Muscle of back (tissue), 11 donors: ENCODE measurements around the gene SLC43A1. TPM values are rescaled to one million over a fixed set of nuclear protein-coding genes. Genes with fewer than 3 reads are reported as not detected.

Experiments
- DNase-seq, 3 donors: peaks; one replicate each; pipeline versions ENCODE4 v3.0.0 to v3.0.0-alpha.2; 2013
- polyA plus RNA-seq, 10 donors: library from polyadenylated mRNA; unstranded; fragments of 120-200 nt; gene quantifications; one replicate each; pipeline ENCODE4 v1.2.1, GENCODE V29; 2013; ENCODE audit not compliant: insufficient read length in 10 of 10

SLC43A1 gene
- polyA plus RNA-seq, 10 donors, result 7.8 to 14.9 (median 10.2) TPM

- DNase-seq, result peak in 2 of 3 donors; percentile 43 to 66
Observed at GRCh38 chr11:57434640-57435546, 80.6 kb downstream of the SLC43A1 start.

Other genes with a start within 250 kb of the SLC43A1 start
- gene TNKS1BP1, start 190.8 kb downstream of the SLC43A1 start, polyA plus RNA-seq, result 100 to 1,000 TPM in 8 of 10 donors, 10 to 100 TPM in 2; 93.5 to 122 (median 110) TPM
- gene SSRP1, start 179.8 kb downstream of the SLC43A1 start, polyA plus RNA-seq, result 100 to 1,000 TPM in 5 of 10 donors, 10 to 100 TPM in 5; 82.0 to 138 (median 101) TPM
- 1 to 10 TPM; 1.9 to 7.0 (median 4.1) TPM for gene P2RX3, start 177.3 kb downstream of the SLC43A1 start, polyA plus RNA-seq
- gene PRG3, start 134.6 kb downstream of the SLC43A1 start, polyA plus RNA-seq, result 1 to 10 TPM in 1 of 10 donors, under 1 TPM in 3, not detected in 6; 0.33 to 1.3 (median 0.48) TPM
- 1 to 10 TPM in 3 of 10 donors, under 1 TPM in 6, not detected in 1; 0.12 to 4.8 (median 0.79) TPM for gene PRG2, start 125.1 kb downstream of the SLC43A1 start, polyA plus RNA-seq
- gene SLC43A3, start 88.6 kb downstream of the SLC43A1 start, polyA plus RNA-seq, result 10 to 100 TPM; 25.9 to 43.0 (median 31.8) TPM
- gene RTN4RL2, start 55.2 kb downstream of the SLC43A1 start, polyA plus RNA-seq, result 10 to 100 TPM; 17.2 to 35.0 (median 25.7) TPM
- 10 to 100 TPM; 28.8 to 57.7 (median 36.6) TPM for gene TIMM10, start 15.1 kb upstream of the SLC43A1 start, polyA plus RNA-seq
- gene SMTNL1, start 21.9 kb upstream of the SLC43A1 start, polyA plus RNA-seq, result 100 to 1,000 TPM in 9 of 10 donors, 10 to 100 TPM in 1; 78.8 to 282 (median 173) TPM
- gene UBE2L6, start 52.0 kb upstream of the SLC43A1 start, polyA plus RNA-seq, result 10 to 100 TPM; 16.5 to 27.4 (median 24.2) TPM
- gene SERPING1, start 82.0 kb upstream of the SLC43A1 start, polyA plus RNA-seq, result 100 to 1,000 TPM in 5 of 10 donors, 10 to 100 TPM in 5; 79.3 to 123 (median 102) TPM
- gene YPEL4, start 134.2 kb upstream of the SLC43A1 start, polyA plus RNA-seq, result 1 to 10 TPM; 1.1 to 3.4 (median 1.6) TPM
- gene CLP1, start 142.1 kb upstream of the SLC43A1 start, polyA plus RNA-seq, result 10 to 100 TPM in 1 of 10 donors, 1 to 10 TPM in 9; 7.0 to 12.2 (median 8.9) TPM
- 10 to 100 TPM; 27.2 to 36.7 (median 30.5) TPM for gene ZDHHC5, start 152.4 kb upstream of the SLC43A1 start, polyA plus RNA-seq
- 10 to 100 TPM; 10.3 to 15.8 (median 12.8) TPM for gene MED19, start 196.5 kb upstream of the SLC43A1 start, polyA plus RNA-seq
- gene TMX2, start 196.9 kb upstream of the SLC43A1 start, polyA plus RNA-seq, result 10 to 100 TPM; 45.4 to 63.9 (median 55.3) TPM
- gene SELENOH, start 225.8 kb upstream of the SLC43A1 start, polyA plus RNA-seq, result 10 to 100 TPM; 56.5 to 90.1 (median 69.9) TPM
- gene BTBD18, start 236.1 kb upstream of the SLC43A1 start, polyA plus RNA-seq, result under 1 TPM in 7 of 10 donors, not detected in 3; 0.08 to 0.38 (median 0.13) TPM
- 100 to 1,000 TPM; 103 to 155 (median 134) TPM for gene CTNND1, start 246.1 kb upstream of the SLC43A1 start, polyA plus RNA-seq